Stomach (tissue), 9 donors: Measurements from ENCODE around the gene ZFAND2B. TPM values are rescaled to one million over a fixed set of nuclear protein-coding genes. Genes with fewer than 3 reads are reported as not detected.
A peak's percentile ranks its signal among the peaks of the same experiment; 100 is the strongest.

Source experiments
- DNase-seq, 2 donors: peaks; one replicate each; pipeline versions ENCODE4 v3.0.0 to v3.0.0-alpha.2; 2013 to 2019
- H3K27ac ChIP-seq, 5 donors: fragments of 200-600 bp in 4 of 5; sonication (generic) in 4 of 5; one replicate each; pipeline ENCODE4 v1.5.1; 2013 to 2019; ENCODE audit warnings: mild to moderate bottlenecking in 1 of 5, moderate library complexity in 1 of 5
- H3K27me3 ChIP-seq, 3 donors: fragments of 200-600 bp; sonication (generic); one replicate each; pipeline ENCODE4 v1.5.1; 2017 to 2019; ENCODE audit warnings: mixed run types in 1 of 3
- H3K36me3 ChIP-seq, 4 donors: fragments of 200-600 bp; sonication (generic); 1 replicate in 3 of 4; 2 replicates in 1 of 4; pipeline ENCODE4 v1.5.1; 2016 to 2019
- H3K4me1 ChIP-seq, 4 donors: fragments of 200-600 bp; sonication (generic); one replicate each; pipeline ENCODE4 v1.5.1; 2016 to 2019
- H3K4me3 ChIP-seq, 4 donors: fragments of 200-600 bp; sonication (generic) in 3 of 4; one replicate each; pipeline ENCODE4 v1.5.1; 2016 to 2019; ENCODE audit warnings: mild to moderate bottlenecking in 1 of 4
- H3K9me3 ChIP-seq, 4 donors: fragments of 200-600 bp; sonication (generic); one replicate each; pipeline ENCODE4 v1.5.1; 2016 to 2019
- CTCF ChIP-seq, 7 experiments: fragments of 450-650 bp in 4 of 7; fragments of 200-600 bp in 3 of 7; sonication (generic) in 3 of 7; IDR thresholded peaks; one replicate each; pipeline ENCODE4 v1.5.1; 2016 to 2019; ENCODE audit warnings: antibody characterized with exemption in 7 of 7, control low read depth in 2 of 7, mild to moderate bottlenecking in 1 of 7
- EP300 ChIP-seq: sonication (generic); formaldehyde crosslinking; IDR thresholded peaks from one replicate; pipeline ENCODE4 v1.6.1; 2017; ENCODE audit warnings: antibody characterized with exemption
- POLR2A ChIP-seq, 4 donors: fragments of 450-650 bp; IDR thresholded peaks; one replicate each; pipeline ENCODE4 v1.6.1; 2016; ENCODE audit warnings: antibody characterized with exemption in 4 of 4, control low read depth in 2 of 4, mild to moderate bottlenecking in 1 of 4, moderate library complexity in 1 of 4
- POLR2AphosphoS5 ChIP-seq, 3 donors: sonication (generic); formaldehyde crosslinking; IDR thresholded peaks; one replicate each; pipeline ENCODE4 v1.6.1; 2016; ENCODE audit warnings: antibody characterized with exemption in 3 of 3
- WGBS, 5 donors: extraction: QIAGEN DNeasy Blood & Tissue Kit in 3 of 5; methylation state at CpG; one replicate each; pipeline versions ENCODE4 v1.1.5 to v1.1.7; 2013 to 2018; 5-methylcytosine and 5-hydroxymethylcytosine counted together
- intact Hi-C: fragments of 100-400 bp; cut with DNase I; formaldehyde crosslinking; loops from one replicate; pipeline ENCODE4 v1.15.1; 2023; ENCODE audit warnings: low total_unique reads
- polyA plus RNA-seq, 3 donors: library from polyadenylated mRNA; stranded (reverse); fragments of 200-250 nt; gene quantifications; one replicate each; pipeline ENCODE4 v1.2.3, GENCODE V29; 2013
- total RNA-seq, 5 donors: library from RNA; depleted of rRNA; stranded (reverse); fragments of >200 nt; gene quantifications; one replicate each; pipeline versions ENCODE4 v1.1.0 to v1.2.3, GENCODE V29; 2014 to 2016
- donor health status: healthy with polysubstance abuse.
- donor health status: Bipolar disorder and iron deficiency.
- donor health status: healthy.

ZFAND2B gene
- total and polyA plus RNA-seq, 8 donors = 21.3 to 81.3 (median 44.7) TPM

GRCh38 chr2:219176818-219177551 lies 29.6 kb upstream of the ZFAND2B start, which contains the start of gene CNPPD1:
Gene CNPPD1 (minus strand): TSS chr2:219176925. CDS start chr2:219176828, 97 bp downstream.
- WGBS, 5 donors = 0 to 2% (median 0%) methylated on average over 27 to 69 of the region's 69 CpGs
- H3K4me1 ChIP-seq = peaks cover 19 to 63% (median 49%) of the 10 kb centered on the region in 4 donors
- intact Hi-C loops = no loop called here
- DNase-seq = peak; percentile 93 to 96
- H3K9me3 ChIP-seq = no peaks in the 10 kb centered on the region
- H3K27me3 ChIP-seq = no peaks in the 10 kb centered on the region
- H3K27ac ChIP-seq = peak within 1 kb of the TSS; percentile 96 to 100 (median 99)
- TF ChIP-seq POLR2A (IDR thresholded peaks at IDR 0.05) (peak in 2 of 4 donors; percentile 41 to 70), POLR2AphosphoS5 (IDR thresholded peaks at IDR 0.05) (peak; percentile 87 to 98 (median 98)), CTCF (IDR thresholded peaks at IDR 0.05) (no peak)
- peaks cover 50 to 61% (median 58%) of the 10 kb centered on the region in 4 donors for H3K36me3 ChIP-seq
- peak within 1 kb of the TSS; percentile 77 to 91 (median 84) for H3K4me3 ChIP-seq

GRCh38 chr2:219177552-219178376 lies 28.8 kb upstream of the ZFAND2B start, which contains the start of gene RETREG2:
Gene RETREG2 (plus strand): TSS chr2:219178275. CDS start chr2:219178353, 78 bp downstream.
- peak; percentile 87 to 98 for DNase-seq
- Histone ChIP-seq H3K27ac (peak within 1 kb of the TSS; percentile 96 to 100 (median 99)), H3K4me1 (peaks cover 19 to 67% (median 49%) of the 10 kb centered on the region in 4 donors), H3K9me3 (no peaks in the 10 kb centered on the region), H3K36me3 (peaks cover 51 to 61% (median 58%) of the 10 kb centered on the region in 4 donors), H3K4me3 (peak within 1 kb of the TSS; percentile 77 to 91 (median 84)), H3K27me3 (no peaks in the 10 kb centered on the region)
- intact Hi-C loops = no loop called here
- TF ChIP-seq POLR2AphosphoS5 (IDR thresholded peaks at IDR 0.05) (peak; percentile 59 to 97 (median 94)), CTCF (IDR thresholded peaks at IDR 0.05) (peak in 2 of 7 experiments; percentile 24 to 60), POLR2A (IDR thresholded peaks at IDR 0.05) (peak in 2 of 4 donors; percentile 66 to 82), EP300 (no peak)
- 0 to 1% (median 0%) methylated on average over 23 to 66 of the region's 67 CpGs for WGBS, 5 donors

- H3K27me3 ChIP-seq = no peaks in the 10 kb centered on the region
- peaks cover 19 to 63% (median 49%) of the 10 kb centered on the region in 4 donors for H3K4me1 ChIP-seq
- peak overlapping the region; percentile 94 to 100 (median 99) for H3K27ac ChIP-seq
- no peaks in the 10 kb centered on the region for H3K9me3 ChIP-seq
- WGBS, 5 donors = 2 to 3% (median 2%) methylated on average over 23 to 45 of the region's 45 CpGs
- intact Hi-C loops = no loop called here
- TF ChIP-seq EP300 = no peak
- no peak for TF ChIP-seq POLR2A (IDR thresholded peaks at IDR 0.05)
- TF ChIP-seq POLR2AphosphoS5 (IDR thresholded peaks at IDR 0.05) = no peak
- no peak for TF ChIP-seq CTCF (IDR thresholded peaks at IDR 0.05)
- H3K4me3 ChIP-seq = peak overlapping the region; percentile 77 to 91 (median 84)
- peak; percentile 50 to 78 for DNase-seq
- peaks cover 47 to 61% (median 58%) of the 10 kb centered on the region in 4 donors for H3K36me3 ChIP-seq
Observed at GRCh38 chr2:219178377-219179175, 28.0 kb upstream of the ZFAND2B start.
